Activated naive CD4-positive, alpha-beta T cell treated with anti-CD3 and anti-CD28 coated beads for 36 hours (primary cell): ENCODE data around the gene RNF20. TPM values are rescaled to one million over a fixed set of nuclear protein-coding genes. Genes with fewer than 3 reads are reported as not detected.
A peak's percentile ranks its signal among the peaks of the same experiment; 100 is the strongest.

Experiments
- CTCF ChIA-PET: fragments of 350-600 bp; sonication (Branson Sonifier 250); formaldehyde crosslinking; loops from one replicate; lab custom pipeline; 2021; ENCODE audit warnings: antibody characterized with exemption; lab: Charles Lee
- DNase-seq: peaks from one replicate; pipeline ENCODE4 v3.0.0-alpha.2; 2020
- H3K27ac Mint-ChIP-seq: one replicate; pipeline ENCODE4 v1.8.0; 2021; ENCODE audit warnings: mild to moderate bottlenecking, mixed read lengths
- H3K27me3 Mint-ChIP-seq: one replicate; pipeline ENCODE4 v1.8.0; 2021; ENCODE audit warnings: low read depth, mixed read lengths
- H3K36me3 Mint-ChIP-seq: one replicate; pipeline ENCODE4 v1.8.0; 2021; ENCODE audit warnings: low read depth, mixed read lengths
- H3K4me1 Mint-ChIP-seq: one replicate; pipeline ENCODE4 v1.8.0; 2021; ENCODE audit warnings: low read depth, mixed read lengths
- H3K4me3 Mint-ChIP-seq: one replicate; pipeline ENCODE4 v1.8.0; 2021; ENCODE audit warnings: mild to moderate bottlenecking, moderate library complexity, mixed read lengths
- H3K9me3 Mint-ChIP-seq: one replicate; pipeline ENCODE4 v1.8.0; 2021; ENCODE audit warnings: mixed read lengths
- intact Hi-C: fragments of 100-400 bp; cut with micrococcal nuclease; formaldehyde crosslinking; loops from one replicate; pipeline ENCODE4 v1.15.1; 2023
- total RNA-seq, 2 experiments: library from RNA; stranded (reverse); gene quantifications; one replicate each; pipeline ENCODE4 v1.2.3, GENCODE V29; 2021

The RNF20 gene
- total RNA-seq, 2 experiments from 2014 or later: 42.0 to 45.9 TPM

DNA sequence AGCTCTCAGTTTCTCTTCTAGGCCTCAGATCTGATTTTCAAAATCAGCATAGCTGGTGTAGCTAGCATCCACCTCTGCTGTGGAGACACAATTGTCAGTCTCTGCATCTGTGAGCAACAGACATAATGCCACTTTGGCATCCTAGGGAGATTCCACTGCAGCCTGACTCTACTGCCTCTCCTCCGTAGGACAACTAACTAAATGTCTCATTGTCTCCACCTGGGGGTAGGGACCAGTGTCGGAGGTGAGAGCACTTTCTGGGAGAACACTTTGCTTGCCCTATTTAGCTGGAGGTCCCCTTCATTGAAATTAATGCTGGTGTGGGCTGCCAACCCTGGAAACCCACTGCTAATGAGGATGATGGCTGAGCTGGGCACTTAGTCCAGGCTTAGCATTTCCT, 59.7 kb downstream of the RNF20 start:
- H3K4me3 Mint-ChIP-seq: no peak overlapping the region
- no peaks in the 10 kb centered on the region for H3K27me3 Mint-ChIP-seq
- no peaks in the 10 kb centered on the region for H3K36me3 Mint-ChIP-seq
- H3K4me1 Mint-ChIP-seq: no peaks in the 10 kb centered on the region
- no peaks in the 10 kb centered on the region for H3K9me3 Mint-ChIP-seq
- no peak overlapping the region for H3K27ac Mint-ChIP-seq
- no peak for DNase-seq
- CTCF ChIA-PET: interaction anchor here (0.8 kb wide), 1 partner anchor 8 kb away, joined by 3 read pairs; no protein-coding TSS in a partner anchor
- intact Hi-C loops: no loop called here

DNA sequence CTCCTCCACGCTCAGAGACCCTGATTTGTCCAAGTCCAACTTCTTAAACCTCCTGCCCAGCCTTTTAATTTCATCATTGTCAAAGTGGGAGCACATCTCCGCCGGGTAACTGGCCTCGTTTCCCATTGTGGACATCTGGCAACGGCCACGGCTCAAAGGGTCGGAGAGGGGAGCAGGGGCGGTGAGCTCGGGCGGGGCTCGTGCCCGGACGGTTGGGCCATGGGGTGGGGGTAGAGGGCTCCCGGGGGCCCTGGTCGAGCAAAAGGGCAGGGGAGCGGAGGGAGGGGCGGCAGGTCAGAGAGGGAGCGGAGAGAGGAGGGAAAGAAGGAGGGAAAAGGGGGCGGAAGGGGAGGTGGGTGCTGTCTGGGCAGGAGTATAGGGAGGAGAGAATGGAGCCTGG, 61.1 kb downstream of the RNF20 start, which contains the start of gene PPP3R2:
PPP3R2 (minus strand) TSS at position 174 of the 400 bp plus-strand sequence; CDS start at position 126, 48 bp downstream.
- no peak within 1 kb of the TSS for H3K4me3 Mint-ChIP-seq
- no peak for DNase-seq
- H3K9me3 Mint-ChIP-seq: no peaks in the 10 kb centered on the region
- CTCF ChIA-PET: no interaction called here
- H3K36me3 Mint-ChIP-seq: no peaks in the 10 kb centered on the region
- no peaks in the 10 kb centered on the region for H3K27me3 Mint-ChIP-seq
- intact Hi-C loops: no loop called here
- no peak within 1 kb of the TSS for H3K27ac Mint-ChIP-seq
- no peaks in the 10 kb centered on the region for H3K4me1 Mint-ChIP-seq

DNA sequence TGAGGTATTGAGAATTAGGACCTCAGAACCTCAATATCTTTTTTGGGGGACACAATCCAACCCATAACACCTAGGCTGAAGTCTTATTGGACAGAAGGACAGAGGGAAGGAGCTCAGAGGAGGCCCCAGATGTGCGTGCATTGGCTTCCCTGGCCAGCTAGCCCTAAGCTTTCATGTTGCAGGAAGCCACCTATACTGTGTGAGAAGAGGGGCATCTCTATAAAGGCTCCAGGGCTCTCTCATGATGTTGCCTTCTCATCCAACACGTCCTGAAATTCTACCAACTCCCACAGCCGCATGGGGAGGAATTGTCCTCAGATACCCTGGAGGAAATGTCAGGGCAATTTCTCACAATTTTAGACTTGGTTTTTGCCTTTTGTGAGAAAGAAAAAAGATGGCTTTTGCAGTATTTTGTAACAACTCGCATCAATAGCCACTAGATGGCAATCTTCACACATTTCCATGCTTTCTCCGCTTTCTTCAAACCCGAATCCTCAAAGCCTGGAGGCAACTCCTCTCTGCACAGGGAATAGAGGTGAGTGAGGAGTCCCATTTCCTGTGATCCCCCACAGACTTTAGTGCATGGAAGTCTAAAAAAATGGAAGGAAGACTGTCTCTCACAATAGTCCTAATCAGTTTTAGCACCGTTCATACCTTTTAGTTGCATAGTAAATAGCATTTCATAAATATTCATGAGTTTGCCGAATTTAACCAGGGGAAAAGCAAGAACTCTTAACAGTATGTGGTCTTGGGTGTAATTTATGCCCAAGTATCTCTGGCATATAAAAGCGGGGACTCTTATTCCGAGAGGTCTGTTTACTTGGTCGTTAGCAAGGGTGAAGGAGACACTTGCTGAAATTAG, 68.5 kb downstream of the RNF20 start:
- Mint-ChIP-seq H3K27me3 (no peaks in the 10 kb centered on the region), H3K9me3 (no peaks in the 10 kb centered on the region), H3K4me1 (peaks cover 4% of the 10 kb centered on the region), H3K36me3 (no peaks in the 10 kb centered on the region), H3K27ac (no peak overlapping the region), H3K4me3 (no peak overlapping the region)
- CTCF ChIA-PET: interaction anchor here (0.6 to 1.6 kb wide), 8 partner anchors 9 to 145 kb away, joined by 3 to 9 read pairs (median 3); no protein-coding TSS in a partner anchor
- intact Hi-C loops: loop anchor here (1.0 to 5.0 kb wide), 3 partner anchors 105 to 375 kb away; no protein-coding TSS in a partner anchor
- DNase-seq: peak; percentile 19

- no peak for DNase-seq
- no peak overlapping the region for H3K27ac Mint-ChIP-seq
- CTCF ChIA-PET: no interaction called here
- intact Hi-C loops: loop anchor here (5.0 kb wide), 1 partner anchor 103 kb away; no protein-coding TSS in a partner anchor
- H3K4me3 Mint-ChIP-seq: no peak overlapping the region
- no peaks in the 10 kb centered on the region for H3K36me3 Mint-ChIP-seq
- H3K9me3 Mint-ChIP-seq: no peaks in the 10 kb centered on the region
- peaks cover 4% of the 10 kb centered on the region for H3K4me1 Mint-ChIP-seq
- no peaks in the 10 kb centered on the region for H3K27me3 Mint-ChIP-seq
Observed at GRCh38 chr9:101604296-101604695, 70.6 kb downstream of the RNF20 start.

GRCh38 chr9:101605547-101605946, 71.9 kb downstream of the RNF20 start:
- Mint-ChIP-seq H3K36me3 (no peaks in the 10 kb centered on the region), H3K9me3 (no peaks in the 10 kb centered on the region), H3K27ac (no peak overlapping the region), H3K27me3 (no peaks in the 10 kb centered on the region), H3K4me1 (peaks cover 4% of the 10 kb centered on the region), H3K4me3 (no peak overlapping the region)
- CTCF ChIA-PET: no interaction called here
- intact Hi-C loops: no loop called here
- no peak for DNase-seq

Other genes with a start within 250 kb of the RNF20 start
- gene BAAT, start 148.8 kb upstream of the RNF20 start, total RNA-seq: not detected
- 10 to 100 TPM; 13.2 to 14.3 TPM for gene MRPL50, start 135.2 kb upstream of the RNF20 start, total RNA-seq
- gene ZNF189, start 135.0 kb upstream of the RNF20 start, total RNA-seq: 1 to 10 TPM; 5.5 to 5.7 TPM
- gene ALDOB, start 98.1 kb upstream of the RNF20 start, total RNA-seq: not detected
- gene PPP3R2, start 61.1 kb downstream of the RNF20 start, total RNA-seq: not detected
- not detected for gene GRIN3A, start 204.8 kb downstream of the RNF20 start, total RNA-seq